GM23338 (cell line): Measurements from ENCODE around the gene TAS2R1. TPM values are rescaled to one million over a fixed set of nuclear protein-coding genes. Genes with fewer than 3 reads are reported as not detected.

ENCODE experiments used
- ATAC-seq: fragments of 200-7000 bp; cut with Tn5 transposase; 3 replicates; pipeline ENCODE4 v1.9.1; 2020
- DNase-seq: peaks from one replicate; pipeline ENCODE4 v3.0.0-alpha.2; 2015; ENCODE audit warnings: low spot score
- H2AFZ ChIP-seq: fragments of 200-600 bp; sonication (generic); 2 replicates; pipeline ENCODE4 v1.8.0; 2016; ENCODE audit warnings: antibody characterized with exemption, mild to moderate bottlenecking, moderate library complexity
- H3F3A ChIP-seq: fragments of 200-600 bp; sonication (generic); replicated peaks from 2 replicates; pipeline ENCODE4 v1.8.0; 2017; ENCODE audit warnings: antibody characterized with exemption, mixed run types, low read depth
- H3K27ac ChIP-seq: fragments of 200-600 bp; sonication (generic); 2 replicates; pipeline ENCODE4 v1.6.1; 2016; ENCODE audit warnings: low read depth
- H3K27me3 ChIP-seq: fragments of 200-600 bp; sonication (generic); 2 replicates; pipeline ENCODE4 v1.8.0; 2016; ENCODE audit warnings: mild to moderate bottlenecking, mixed run types, moderate library complexity; ENCODE audit not compliant: insufficient read depth
- H3K36me3 ChIP-seq: fragments of 200-600 bp; sonication (generic); 2 replicates; pipeline ENCODE4 v1.8.0; 2016; ENCODE audit warnings: mild to moderate bottlenecking; ENCODE audit not compliant: insufficient read depth
- H3K4me1 ChIP-seq: fragments of 200-600 bp; sonication (generic); 2 replicates; pipeline ENCODE4 v1.8.0; 2016; ENCODE audit warnings: mild to moderate bottlenecking, moderate library complexity; ENCODE audit not compliant: insufficient read depth
- H3K4me2 ChIP-seq: fragments of 200-600 bp; sonication (generic); 2 replicates; pipeline ENCODE4 v1.7.1; 2017; ENCODE audit warnings: mixed run types
- H3K4me3 ChIP-seq: fragments of 200-600 bp; sonication (generic); 2 replicates; pipeline ENCODE4 v1.6.1; 2016; ENCODE audit warnings: mixed run types
- H3K79me2 ChIP-seq: fragments of 200-600 bp; sonication (generic); replicated peaks from 2 replicates; pipeline ENCODE4 v1.8.0; 2017; ENCODE audit warnings: mild to moderate bottlenecking; ENCODE audit not compliant: insufficient read depth
- H3K9me2 ChIP-seq: fragments of 200-600 bp; sonication (generic); 2 replicates; pipeline ENCODE4 v1.8.0; 2017; ENCODE audit not compliant: insufficient read depth
- H4K20me1 ChIP-seq: fragments of 200-600 bp; sonication (generic); replicated peaks from 2 replicates; pipeline ENCODE4 v1.8.0; 2017; ENCODE audit warnings: mild to moderate bottlenecking; ENCODE audit not compliant: insufficient read depth
- H3K27ac Mint-ChIP-seq: 2 replicates; pipeline ENCODE4 v1.8.0; 2020; ENCODE audit warnings: inconsistent platforms, mild to moderate bottlenecking, moderate library complexity, mixed read lengths
- H3K27me3 Mint-ChIP-seq: 3 replicates; pipeline ENCODE4 v1.8.0; 2022; ENCODE audit warnings: low read depth, mild to moderate bottlenecking, moderate library complexity, mixed read lengths, inconsistent platforms; ENCODE audit not compliant: insufficient read depth, poor library complexity
- H3K36me3 Mint-ChIP-seq: 3 replicates; pipeline ENCODE4 v1.8.0; 2021; ENCODE audit warnings: low read depth, mild to moderate bottlenecking, inconsistent platforms, moderate library complexity, mixed read lengths
- H3K4me1 Mint-ChIP-seq: 3 replicates; pipeline ENCODE4 v1.8.0; 2020; ENCODE audit warnings: mild to moderate bottlenecking, inconsistent platforms, mixed read lengths
- H3K4me3 Mint-ChIP-seq: 3 replicates; pipeline ENCODE4 v1.8.0; 2021; ENCODE audit warnings: moderate library complexity, mild to moderate bottlenecking, inconsistent platforms, mixed read lengths
- H3K9me3 Mint-ChIP-seq: 3 replicates; pipeline ENCODE4 v1.8.0; 2020; ENCODE audit warnings: moderate library complexity, mild to moderate bottlenecking, inconsistent platforms, mixed read lengths
- EZH2 ChIP-seq: fragments of 200-600 bp; sonication (generic); IDR thresholded peaks from one replicate; pipeline ENCODE4 v1.8.0; 2017; ENCODE audit warnings: antibody characterized with exemption, mild to moderate bottlenecking, low read depth; ENCODE audit not compliant: unreplicated experiment
- ZNF114 ChIP-seq: fragments of 250-450 bp; sonication (Bioruptor Pico); IDR thresholded peaks from 2 replicates; pipeline ENCODE4 v1.5.0; 2020; ENCODE audit warnings: mild to moderate bottlenecking, moderate library complexity
- polyA plus RNA-seq: library from polyadenylated mRNA; unstranded; fragments of >200 nt; fragmentation: Nextera tagmentation; extraction: Ambion mirVana; gene quantifications from 2 replicates; pipeline ENCODE4 v1.2.1, GENCODE V29; 2016
- total RNA-seq: library from RNA; depleted of rRNA; stranded (reverse); fragments of >200 nt; shearing (Covaris generic); gene quantifications from 2 replicates; pipeline ENCODE4 v1.2.3, GENCODE V29; 2014
- TF ChIP-seq, protein P1 (sequence below): fragments of 250-450 bp; sonication (Bioruptor Pico); IDR thresholded peaks from 2 replicates; pipeline ENCODE4 v1.5.0; 2020; ENCODE audit warnings: mild to moderate bottlenecking, moderate library complexity
- TF ChIP-seq, protein P2 (sequence below): IDR thresholded peaks from one replicate; pipeline ENCODE4 v1.6.1; 2018; ENCODE audit warnings: antibody characterized with exemption; ENCODE audit not compliant: unreplicated experiment

TAS2R1 gene
- total and polyA plus RNA-seq, 2 experiments from 2014 or later, result 0.19 TPM; not detected in 1

GRCh38 chr5:9655641-9656040 lies 25.5 kb upstream of the TAS2R1 start:
- no peaks in the 10 kb centered on the region for H3K27me3 ChIP-seq
- H3K4me3 Mint-ChIP-seq, result no peak overlapping the region
- no peak overlapping the region for H3K4me3 ChIP-seq
- H3K79me2 ChIP-seq, result no peaks in the 10 kb centered on the region
- H3K9me2 ChIP-seq, result 0 out of 2 replicates have a peak, but pooled peaks cover 5% of the 10 kb centered on the region
- ATAC-seq, result no peak
- no peaks in the 10 kb centered on the region for H3K36me3 ChIP-seq
- H3F3A ChIP-seq, result no peaks in the 10 kb centered on the region
- no peaks in the 10 kb centered on the region for H3K27me3 Mint-ChIP-seq
- H3K4me1 Mint-ChIP-seq, result no peaks in the 10 kb centered on the region
- no peak overlapping the region for H2AFZ ChIP-seq
- H3K27ac Mint-ChIP-seq, result no peak overlapping the region
- no peaks in the 10 kb centered on the region for H3K4me1 ChIP-seq
- no peaks in the 10 kb centered on the region for H3K36me3 Mint-ChIP-seq
- H3K4me2 ChIP-seq, result no peak overlapping the region
- no peaks in the 10 kb centered on the region for H4K20me1 ChIP-seq
- H3K27ac ChIP-seq, result no peak overlapping the region
- no peak for DNase-seq
- TF ChIP-seq ZNF114 (CRISPR knock-in tag) (no peak), EZH2 (no peak)
- TF ChIP-seq, protein P1, sequence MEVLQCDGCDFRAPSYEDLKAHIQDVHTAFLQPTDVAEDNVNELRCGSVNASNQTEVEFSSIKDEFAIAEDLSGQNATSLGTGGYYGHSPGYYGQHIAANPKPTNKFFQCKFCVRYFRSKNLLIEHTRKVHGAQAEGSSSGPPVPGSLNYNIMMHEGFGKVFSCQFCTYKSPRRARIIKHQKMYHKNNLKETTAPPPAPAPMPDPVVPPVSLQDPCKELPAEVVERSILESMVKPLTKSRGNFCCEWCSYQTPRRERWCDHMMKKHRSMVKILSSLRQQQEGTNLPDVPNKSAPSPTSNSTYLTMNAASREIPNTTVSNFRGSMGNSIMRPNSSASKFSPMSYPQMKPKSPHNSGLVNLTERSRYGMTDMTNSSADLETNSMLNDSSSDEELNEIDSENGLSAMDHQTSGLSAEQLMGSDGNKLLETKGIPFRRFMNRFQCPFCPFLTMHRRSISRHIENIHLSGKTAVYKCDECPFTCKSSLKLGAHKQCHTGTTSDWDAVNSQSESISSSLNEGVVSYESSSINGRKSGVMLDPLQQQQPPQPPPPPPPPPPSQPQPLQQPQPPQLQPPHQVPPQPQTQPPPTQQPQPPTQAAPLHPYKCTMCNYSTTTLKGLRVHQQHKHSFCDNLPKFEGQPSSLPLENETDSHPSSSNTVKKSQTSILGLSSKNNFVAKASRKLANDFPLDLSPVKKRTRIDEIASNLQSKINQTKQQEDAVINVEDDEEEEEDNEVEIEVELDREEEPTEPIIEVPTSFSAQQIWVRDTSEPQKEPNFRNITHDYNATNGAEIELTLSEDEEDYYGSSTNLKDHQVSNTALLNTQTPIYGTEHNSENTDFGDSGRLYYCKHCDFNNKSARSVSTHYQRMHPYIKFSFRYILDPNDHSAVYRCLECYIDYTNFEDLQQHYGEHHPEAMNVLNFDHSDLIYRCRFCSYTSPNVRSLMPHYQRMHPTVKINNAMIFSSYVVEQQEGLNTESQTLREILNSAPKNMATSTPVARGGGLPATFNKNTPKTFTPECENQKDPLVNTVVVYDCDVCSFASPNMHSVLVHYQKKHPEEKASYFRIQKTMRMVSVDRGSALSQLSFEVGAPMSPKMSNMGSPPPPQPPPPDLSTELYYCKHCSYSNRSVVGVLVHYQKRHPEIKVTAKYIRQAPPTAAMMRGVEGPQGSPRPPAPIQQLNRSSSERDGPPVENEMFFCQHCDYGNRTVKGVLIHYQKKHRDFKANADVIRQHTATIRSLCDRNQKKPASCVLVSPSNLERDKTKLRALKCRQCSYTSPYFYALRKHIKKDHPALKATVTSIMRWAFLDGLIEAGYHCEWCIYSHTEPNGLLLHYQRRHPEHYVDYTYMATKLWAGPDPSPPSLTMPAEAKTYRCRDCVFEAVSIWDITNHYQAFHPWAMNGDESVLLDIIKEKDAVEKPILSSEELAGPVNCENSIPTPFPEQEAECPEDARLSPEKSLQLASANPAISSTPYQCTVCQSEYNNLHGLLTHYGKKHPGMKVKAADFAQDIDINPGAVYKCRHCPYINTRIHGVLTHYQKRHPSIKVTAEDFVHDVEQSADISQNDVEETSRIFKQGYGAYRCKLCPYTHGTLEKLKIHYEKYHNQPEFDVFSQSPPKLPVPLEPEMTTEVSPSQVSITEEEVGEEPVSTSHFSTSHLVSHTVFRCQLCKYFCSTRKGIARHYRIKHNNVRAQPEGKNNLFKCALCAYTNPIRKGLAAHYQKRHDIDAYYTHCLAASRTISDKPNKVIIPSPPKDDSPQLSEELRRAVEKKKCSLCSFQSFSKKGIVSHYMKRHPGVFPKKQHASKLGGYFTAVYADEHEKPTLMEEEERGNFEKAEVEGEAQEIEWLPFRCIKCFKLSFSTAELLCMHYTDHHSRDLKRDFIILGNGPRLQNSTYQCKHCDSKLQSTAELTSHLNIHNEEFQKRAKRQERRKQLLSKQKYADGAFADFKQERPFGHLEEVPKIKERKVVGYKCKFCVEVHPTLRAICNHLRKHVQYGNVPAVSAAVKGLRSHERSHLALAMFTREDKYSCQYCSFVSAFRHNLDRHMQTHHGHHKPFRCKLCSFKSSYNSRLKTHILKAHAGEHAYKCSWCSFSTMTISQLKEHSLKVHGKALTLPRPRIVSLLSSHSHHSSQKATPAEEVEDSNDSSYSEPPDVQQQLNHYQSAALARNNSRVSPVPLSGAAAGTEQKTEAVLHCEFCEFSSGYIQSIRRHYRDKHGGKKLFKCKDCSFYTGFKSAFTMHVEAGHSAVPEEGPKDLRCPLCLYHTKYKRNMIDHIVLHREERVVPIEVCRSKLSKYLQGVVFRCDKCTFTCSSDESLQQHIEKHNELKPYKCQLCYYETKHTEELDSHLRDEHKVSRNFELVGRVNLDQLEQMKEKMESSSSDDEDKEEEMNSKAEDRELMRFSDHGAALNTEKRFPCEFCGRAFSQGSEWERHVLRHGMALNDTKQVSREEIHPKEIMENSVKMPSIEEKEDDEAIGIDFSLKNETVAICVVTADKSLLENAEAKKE, result no peak
- TF ChIP-seq, protein P2, sequence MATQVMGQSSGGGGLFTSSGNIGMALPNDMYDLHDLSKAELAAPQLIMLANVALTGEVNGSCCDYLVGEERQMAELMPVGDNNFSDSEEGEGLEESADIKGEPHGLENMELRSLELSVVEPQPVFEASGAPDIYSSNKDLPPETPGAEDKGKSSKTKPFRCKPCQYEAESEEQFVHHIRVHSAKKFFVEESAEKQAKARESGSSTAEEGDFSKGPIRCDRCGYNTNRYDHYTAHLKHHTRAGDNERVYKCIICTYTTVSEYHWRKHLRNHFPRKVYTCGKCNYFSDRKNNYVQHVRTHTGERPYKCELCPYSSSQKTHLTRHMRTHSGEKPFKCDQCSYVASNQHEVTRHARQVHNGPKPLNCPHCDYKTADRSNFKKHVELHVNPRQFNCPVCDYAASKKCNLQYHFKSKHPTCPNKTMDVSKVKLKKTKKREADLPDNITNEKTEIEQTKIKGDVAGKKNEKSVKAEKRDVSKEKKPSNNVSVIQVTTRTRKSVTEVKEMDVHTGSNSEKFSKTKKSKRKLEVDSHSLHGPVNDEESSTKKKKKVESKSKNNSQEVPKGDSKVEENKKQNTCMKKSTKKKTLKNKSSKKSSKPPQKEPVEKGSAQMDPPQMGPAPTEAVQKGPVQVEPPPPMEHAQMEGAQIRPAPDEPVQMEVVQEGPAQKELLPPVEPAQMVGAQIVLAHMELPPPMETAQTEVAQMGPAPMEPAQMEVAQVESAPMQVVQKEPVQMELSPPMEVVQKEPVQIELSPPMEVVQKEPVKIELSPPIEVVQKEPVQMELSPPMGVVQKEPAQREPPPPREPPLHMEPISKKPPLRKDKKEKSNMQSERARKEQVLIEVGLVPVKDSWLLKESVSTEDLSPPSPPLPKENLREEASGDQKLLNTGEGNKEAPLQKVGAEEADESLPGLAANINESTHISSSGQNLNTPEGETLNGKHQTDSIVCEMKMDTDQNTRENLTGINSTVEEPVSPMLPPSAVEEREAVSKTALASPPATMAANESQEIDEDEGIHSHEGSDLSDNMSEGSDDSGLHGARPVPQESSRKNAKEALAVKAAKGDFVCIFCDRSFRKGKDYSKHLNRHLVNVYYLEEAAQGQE, result no peak
- no peaks in the 10 kb centered on the region for H3K9me3 Mint-ChIP-seq
